Right renal cortex interstitium (tissue), 3 donors: ENCODE measurements around the gene SHC2. TPM values are rescaled to one million over a fixed set of nuclear protein-coding genes. Genes with fewer than 3 reads are reported as not detected.
"Not testable (repeated sequence)": the region's sequence is repeated elsewhere in the genome, so short reads cannot be mapped to it uniquely, and the experiment has no call there.

Experiments
- DNase-seq, 3 donors: peaks; one replicate each; pipeline ENCODE4 v3.0.0-alpha.2; 2013; ENCODE audit warnings: low read depth in 3 of 3, low spot score in 2 of 3
- polyA plus RNA-seq, 3 donors: library from polyadenylated mRNA; unstranded; fragments of 120-200 nt; gene quantifications; one replicate each; pipeline ENCODE4 v1.2.1, GENCODE V29; 2013; ENCODE audit not compliant: insufficient read length in 3 of 3

The SHC2 gene
- polyA plus RNA-seq, 3 donors = 21.5 to 25.9 (median 21.5) TPM

GRCh38 chr19:426725-427445 lies 33.9 kb downstream of the SHC2 start:
- DNase-seq = no peak

- no peak for DNase-seq
Measured at GRCh38 chr19:425056-425455, 35.8 kb downstream of the SHC2 start.

DNA sequence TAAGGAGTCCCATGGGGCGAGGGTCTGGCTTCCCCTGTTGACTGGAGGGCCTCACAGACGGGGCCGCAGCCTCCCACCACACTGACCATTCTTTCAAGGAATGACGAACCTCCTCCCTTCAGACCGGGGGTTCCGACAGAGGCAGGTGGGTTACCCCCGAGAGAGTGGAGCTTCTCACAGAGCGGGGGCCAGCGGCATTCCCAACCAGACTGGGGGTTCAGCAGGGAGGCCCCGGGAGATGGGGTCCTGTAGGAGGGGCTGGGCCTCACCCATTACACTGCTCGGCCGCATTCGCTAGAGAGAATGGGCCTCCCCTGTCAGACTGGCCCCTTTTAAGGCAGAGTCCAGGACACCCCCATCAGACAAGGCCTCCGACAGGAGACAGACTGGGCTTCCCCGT lies 36.3 kb downstream of the SHC2 start:
- DNase-seq = no peak

GRCh38 chr19:423691-424466 lies 37.0 kb downstream of the SHC2 start:
- no peak for DNase-seq

GRCh38 chr19:422917-423226 lies 38.0 kb downstream of the SHC2 start:
- not testable (repeated sequence) for DNase-seq

- no peak for DNase-seq
Measured at GRCh38 chr19:422213-422916, 38.5 kb downstream of the SHC2 start.

GRCh38 chr19:419721-420515 lies 40.9 kb downstream of the SHC2 start:
- DNase-seq = no peak

GRCh38 chr19:418761-419671 lies 41.8 kb downstream of the SHC2 start:
- DNase-seq = no peak

- DNase-seq = no peak
Measured at GRCh38 chr19:416416-416815, 44.4 kb downstream of the SHC2 start.

GRCh38 chr19:415292-415691 lies 45.5 kb downstream of the SHC2 start:
- DNase-seq = no peak

DNA sequence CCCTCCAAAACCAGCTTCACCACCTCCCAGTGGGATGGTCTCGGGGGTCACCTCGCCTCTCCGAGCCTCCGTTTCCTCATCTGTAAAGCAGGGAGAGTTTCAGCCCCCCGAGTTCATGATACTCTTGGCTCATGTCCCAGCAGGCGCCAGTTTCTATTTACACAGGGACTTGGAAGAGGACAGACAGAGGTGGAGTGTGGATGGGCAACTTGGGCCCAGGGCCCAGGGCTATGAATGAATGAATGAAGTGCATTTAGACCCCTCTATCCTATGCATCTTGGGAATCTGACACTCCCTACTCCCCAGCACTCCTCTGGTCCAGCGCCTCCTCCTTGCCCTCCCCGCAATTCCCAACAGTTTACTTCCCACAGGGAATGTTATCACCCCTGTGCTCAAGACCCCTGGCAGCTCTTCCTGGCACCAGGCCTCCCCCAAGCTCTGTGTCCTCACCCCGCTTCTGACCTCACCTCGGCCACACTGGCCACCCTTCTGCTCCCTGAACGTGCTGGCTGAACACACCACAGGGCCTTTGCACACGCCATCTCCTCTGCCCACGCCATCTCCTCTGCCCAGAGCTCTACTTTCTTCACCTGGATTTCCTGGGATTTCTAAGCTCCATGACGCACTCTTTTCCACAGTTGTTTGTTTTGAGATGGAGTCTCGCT lies 46.9 kb downstream of the SHC2 start:
- DNase-seq = no peak

- DNase-seq = no peak
Measured at GRCh38 chr19:412356-413355, 48.2 kb downstream of the SHC2 start.

DNA sequence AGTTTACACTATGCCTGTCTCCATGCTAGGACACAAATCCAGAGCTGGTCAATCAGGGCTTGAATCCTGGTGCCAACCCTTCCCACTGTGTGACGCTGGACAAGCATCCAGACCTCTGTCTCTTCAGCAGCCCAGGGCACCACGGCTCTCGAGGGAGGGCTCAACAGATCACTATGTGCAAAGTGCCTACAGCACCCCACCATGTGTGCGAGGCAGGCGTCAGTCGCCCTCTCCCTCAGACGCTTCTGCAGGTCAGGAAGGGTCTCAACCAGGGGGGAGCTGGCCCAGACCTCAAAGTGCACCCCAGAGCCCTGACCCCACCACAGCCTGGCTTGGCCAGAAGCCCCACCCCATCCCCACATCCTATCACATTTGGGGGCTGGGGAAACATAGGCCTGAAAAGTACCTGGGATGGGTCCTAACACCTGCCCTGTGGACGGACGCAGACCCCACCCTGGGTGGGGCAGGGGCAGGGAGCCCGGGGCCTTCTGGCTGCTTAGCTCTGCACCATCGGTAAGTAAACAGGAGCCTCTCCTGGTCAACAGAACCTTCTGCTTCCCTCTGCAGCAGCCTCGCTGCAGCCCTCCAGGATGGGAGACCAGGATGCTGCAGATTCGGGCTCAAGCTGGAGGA lies 49.0 kb downstream of the SHC2 start:
- DNase-seq = no peak

DNA sequence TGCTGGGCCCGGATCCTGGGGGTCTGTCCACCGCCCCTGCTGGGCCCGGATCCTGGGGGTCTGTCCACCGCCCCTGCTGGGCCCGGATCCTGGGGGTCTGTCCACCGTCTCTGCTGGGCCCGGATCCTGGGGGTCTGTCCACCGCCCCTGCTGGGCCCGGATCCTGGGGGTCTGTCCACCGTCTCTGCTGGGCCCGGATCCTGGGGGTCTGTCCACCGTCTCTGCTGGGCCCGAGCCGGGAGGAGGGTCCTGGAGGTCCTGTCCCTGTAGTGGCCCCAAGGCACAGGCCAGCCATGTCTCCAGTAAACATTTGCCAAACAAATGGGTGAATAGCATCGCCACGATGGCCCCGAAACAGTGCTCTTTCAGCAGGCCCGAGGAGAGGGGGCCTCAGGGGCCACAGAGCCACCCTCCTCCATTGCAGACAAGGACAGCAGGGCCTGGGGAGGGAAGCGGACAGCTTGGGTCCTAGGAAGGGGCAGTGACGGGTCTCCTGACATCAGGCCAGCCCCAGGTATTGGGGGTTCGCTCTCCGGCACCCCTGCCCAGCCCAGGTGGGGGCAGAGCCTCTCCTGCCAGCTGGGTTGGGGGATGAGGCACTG lies 49.6 kb downstream of the SHC2 start:
- not testable (repeated sequence) for DNase-seq

DNA sequence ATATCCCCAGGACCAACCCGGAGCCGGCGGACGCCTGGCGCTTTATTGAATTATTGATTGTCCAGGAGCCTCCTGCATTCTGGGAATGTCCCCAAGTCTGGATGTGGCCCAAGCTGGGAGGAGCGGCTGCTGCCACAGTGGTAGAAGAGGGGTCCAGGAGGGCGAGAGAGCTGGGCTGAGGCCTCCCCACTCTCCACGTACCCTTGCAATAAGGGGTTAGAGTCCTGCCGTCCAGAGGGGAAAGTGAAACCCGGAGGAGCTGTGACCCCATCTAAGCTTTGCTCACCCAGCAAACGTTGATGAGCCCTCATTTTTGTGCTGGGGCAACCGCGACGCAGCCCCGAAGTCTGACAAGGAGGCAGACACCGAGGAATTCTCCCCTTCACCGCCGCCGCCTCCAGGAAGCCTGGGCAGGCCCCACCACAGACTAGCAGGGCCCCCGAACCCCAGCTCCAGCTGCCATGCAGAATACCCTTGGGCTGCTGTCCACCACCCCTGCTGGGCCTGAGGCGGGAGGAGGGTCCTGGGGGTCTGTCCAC lies 50.5 kb downstream of the SHC2 start:
- DNase-seq = no peak

DNA sequence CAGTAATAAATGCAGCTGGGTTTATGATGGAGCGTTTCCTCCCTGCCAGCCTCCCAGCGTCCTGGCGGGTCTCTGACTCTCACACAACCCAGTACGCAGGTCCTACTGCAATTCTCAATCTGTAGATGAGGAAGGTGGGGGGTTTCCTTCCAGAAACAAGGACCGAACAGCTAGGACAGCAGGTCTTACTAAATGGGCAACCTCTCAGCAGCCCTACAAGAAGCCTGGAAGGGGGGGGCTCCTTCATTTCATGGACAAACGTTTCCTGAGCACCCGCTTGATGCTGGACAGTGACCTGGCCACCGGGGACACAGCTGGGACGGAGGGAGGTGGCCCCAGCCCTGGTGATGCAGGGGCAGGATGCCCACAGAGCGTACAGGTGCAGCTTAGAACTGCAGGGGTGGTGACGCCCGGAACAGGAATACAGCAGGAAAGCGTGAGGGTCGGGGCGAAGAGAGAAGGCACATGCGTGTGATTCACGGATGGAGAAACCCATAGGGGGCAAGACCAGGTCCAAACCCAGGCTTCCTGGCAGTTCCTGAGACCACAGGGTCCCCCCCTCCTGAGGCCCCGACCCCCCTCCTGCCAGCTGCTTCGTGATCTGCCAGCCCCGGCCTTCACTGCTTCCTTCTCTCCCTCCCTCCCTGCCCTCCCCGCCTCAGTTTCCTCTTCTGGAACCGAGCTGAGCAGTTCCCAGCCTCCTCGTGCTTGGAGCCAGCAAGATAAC lies 51.2 kb downstream of the SHC2 start:
- DNase-seq = no peak
